ENCODE results near the gene POMT1. TPM values are rescaled to one million over a fixed set of nuclear protein-coding genes. Genes with fewer than 3 reads are reported as not detected.

The POMT1 gene
- total RNA-seq, 2 experiments from 2014 or later, result 4.7 to 27.1 TPM

GRCh38 chr9:131521822-131522221 lies 19.1 kb downstream of the POMT1 start:
- H3K36me3 ChIP-seq (ENCODE audit: insufficient read depth, low read length), result peaks cover 91% of the 10 kb centered on the region
- intact Hi-C loops (cut with micrococcal nuclease; ENCODE audit: unreplicated experiment), result no loop called here
- DNase-seq (ENCODE audit: low spot score), result no peak
- BruUV-seq (replicated peaks), result no TSS peak
- H3K79me2 ChIP-seq (ENCODE audit: insufficient read depth, low read depth, low read length), result no peaks in the 10 kb centered on the region
- ChIA-PET CTCF (ENCODE audit: unreplicated experiment) (no interaction called here), POLR2A (no interaction called here)
- H3K4me1 ChIP-seq (ENCODE audit: insufficient read depth, low read length, poor library complexity, severe bottlenecking), result no peaks in the 10 kb centered on the region
- no peaks in the 10 kb centered on the region for H3K9me2 ChIP-seq (ENCODE audit: insufficient read depth, low read length)
- H3K4me3 ChIP-seq (ENCODE audit: low read depth, low read length, poor library complexity, severe bottlenecking), result no peak overlapping the region
- no peaks in the 10 kb centered on the region for H4K20me1 ChIP-seq (ENCODE audit: insufficient read depth, low read length)
- no peak overlapping the region for H2AFZ ChIP-seq (ENCODE audit: low read length)
- H3K27ac ChIP-seq (ENCODE audit: low read depth, low read length, poor library complexity, severe bottlenecking), result no peak overlapping the region
- H3K4me2 ChIP-seq (ENCODE audit: low read length), result no peak overlapping the region
- H3K9me3 ChIP-seq (ENCODE audit: low read length), result no peaks in the 10 kb centered on the region
- TF ChIP-seq CTCF (conservative IDR thresholded peaks at IDR 0.05; ENCODE audit: low read length), result no peak

GRCh38 chr9:131522257-131523085 lies 19.8 kb downstream of the POMT1 start:
- Histone ChIP-seq H3K4me3 (ENCODE audit: low read depth, low read length, poor library complexity, severe bottlenecking) (no peak overlapping the region), H3K9me3 (ENCODE audit: low read length) (no peaks in the 10 kb centered on the region), H3K9me2 (ENCODE audit: insufficient read depth, low read length) (no peaks in the 10 kb centered on the region), H4K20me1 (ENCODE audit: insufficient read depth, low read length) (no peaks in the 10 kb centered on the region), H3K79me2 (ENCODE audit: insufficient read depth, low read depth, low read length) (no peaks in the 10 kb centered on the region), H3K4me2 (ENCODE audit: low read length) (no peak overlapping the region), H3K36me3 (ENCODE audit: insufficient read depth, low read length) (peaks cover 92% of the 10 kb centered on the region), H2AFZ (ENCODE audit: low read length) (no peak overlapping the region), H3K27ac (ENCODE audit: low read depth, low read length, poor library complexity, severe bottlenecking) (no peak overlapping the region), H3K4me1 (ENCODE audit: insufficient read depth, low read length, poor library complexity, severe bottlenecking) (no peaks in the 10 kb centered on the region)
- intact Hi-C loops (cut with micrococcal nuclease; ENCODE audit: unreplicated experiment), result no loop called here
- no peak for TF ChIP-seq EZH2phosphoT487 (IDR thresholded peaks at IDR 0.05; ENCODE audit: borderline replicate concordance, low read depth, low read length)
- no peak for TF ChIP-seq CTCF (conservative IDR thresholded peaks at IDR 0.05; ENCODE audit: low read length)
- no peak for DNase-seq (ENCODE audit: low spot score)
- CTCF ChIA-PET (ENCODE audit: unreplicated experiment), result no interaction called here
- no TSS peak for BruUV-seq (replicated peaks)
- POLR2A ChIA-PET, result no interaction called here

- BruUV-seq (replicated peaks), result no TSS peak
- peaks cover 91% of the 10 kb centered on the region for H3K36me3 ChIP-seq (ENCODE audit: insufficient read depth, low read length)
- H3K79me2 ChIP-seq (ENCODE audit: insufficient read depth, low read depth, low read length), result no peaks in the 10 kb centered on the region
- H3K4me3 ChIP-seq (ENCODE audit: low read depth, low read length, poor library complexity, severe bottlenecking), result no peak overlapping the region
- no peak overlapping the region for H3K4me2 ChIP-seq (ENCODE audit: low read length)
- H3K27ac ChIP-seq (ENCODE audit: low read depth, low read length, poor library complexity, severe bottlenecking), result no peak overlapping the region
- ChIA-PET CTCF (ENCODE audit: unreplicated experiment) (no interaction called here), POLR2A (no interaction called here)
- no peaks in the 10 kb centered on the region for H4K20me1 ChIP-seq (ENCODE audit: insufficient read depth, low read length)
- no peak for DNase-seq (ENCODE audit: low spot score)
- TF ChIP-seq CTCF (conservative IDR thresholded peaks at IDR 0.05; ENCODE audit: low read length) (no peak), EZH2phosphoT487 (IDR thresholded peaks at IDR 0.05; ENCODE audit: borderline replicate concordance, low read depth, low read length) (no peak)
- H3K9me2 ChIP-seq (ENCODE audit: insufficient read depth, low read length), result no peaks in the 10 kb centered on the region
- H2AFZ ChIP-seq (ENCODE audit: low read length), result no peak overlapping the region
- H3K9me3 ChIP-seq (ENCODE audit: low read length), result no peaks in the 10 kb centered on the region
- no peaks in the 10 kb centered on the region for H3K4me1 ChIP-seq (ENCODE audit: insufficient read depth, low read length, poor library complexity, severe bottlenecking)
- intact Hi-C loops (cut with micrococcal nuclease; ENCODE audit: unreplicated experiment), result no loop called here
Measured at GRCh38 chr9:131523086-131523388, 20.3 kb downstream of the POMT1 start.
